ENCODE data around the gene HSPB1.

DNA sequence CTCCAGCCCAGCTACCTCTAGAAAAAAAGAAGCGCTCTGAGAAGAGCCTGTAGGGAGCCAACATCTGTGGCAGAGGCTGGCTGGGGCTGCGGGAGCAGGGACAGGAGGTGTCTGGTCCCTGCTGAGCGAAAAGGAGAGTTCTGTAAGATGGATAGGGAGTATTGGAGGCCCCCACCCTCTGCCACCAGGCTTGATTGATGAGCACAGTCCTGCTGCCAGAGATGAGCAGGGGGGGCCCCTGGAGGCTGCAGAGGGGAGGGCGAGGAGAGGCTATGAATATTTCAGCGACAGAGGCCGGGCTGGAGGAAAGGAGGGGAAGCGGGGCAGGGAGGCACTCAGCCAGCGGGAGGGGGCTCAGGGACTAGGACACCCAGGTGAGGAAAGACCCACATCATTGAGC is 44.5 kb upstream of the HSPB1 start:
- TF ChIP-seq USF2 (CRISPR knock-in tag; IDR thresholded peaks at IDR 0.05): no peak
- no peak for TF ChIP-seq PREB (CRISPR knock-in tag; IDR thresholded peaks at IDR 0.05; ENCODE audit: borderline replicate concordance)
- no peak for TF ChIP-seq SMAD3 (CRISPR knock-in tag; IDR thresholded peaks at IDR 0.05; ENCODE audit: borderline replicate concordance)

Data from WTC11 (cell line).